Measurements from ENCODE around the gene RERE.

GRCh38 chr1:8807004-8807403 is 10.4 kb downstream of the RERE start:
- TF ChIP-seq CTCF (conservative IDR thresholded peaks at IDR 0.05 in 1 of 2, IDR thresholded peaks at IDR 0.05 in 1 of 2; ENCODE audit: extremely low read depth in 1 of 2, insufficient read depth in 1 of 2, low read depth in 1 of 2, low read length in 2 of 2) (no peak), EZH2 (IDR thresholded peaks at IDR 0.05; ENCODE audit: borderline replicate concordance, low read length) (no peak)
